ENCODE measurements around the gene ATF6. TPM values are rescaled to one million over a fixed set of nuclear protein-coding genes. Genes with fewer than 3 reads are reported as not detected.

The ATF6 gene
- total and polyA plus RNA-seq, 9 of the 15 experiments (the other 6 are each of a cell fraction or from before 2014, with no cell fraction given) = 11.7 to 32.4 (median 20.4) TPM

DNA sequence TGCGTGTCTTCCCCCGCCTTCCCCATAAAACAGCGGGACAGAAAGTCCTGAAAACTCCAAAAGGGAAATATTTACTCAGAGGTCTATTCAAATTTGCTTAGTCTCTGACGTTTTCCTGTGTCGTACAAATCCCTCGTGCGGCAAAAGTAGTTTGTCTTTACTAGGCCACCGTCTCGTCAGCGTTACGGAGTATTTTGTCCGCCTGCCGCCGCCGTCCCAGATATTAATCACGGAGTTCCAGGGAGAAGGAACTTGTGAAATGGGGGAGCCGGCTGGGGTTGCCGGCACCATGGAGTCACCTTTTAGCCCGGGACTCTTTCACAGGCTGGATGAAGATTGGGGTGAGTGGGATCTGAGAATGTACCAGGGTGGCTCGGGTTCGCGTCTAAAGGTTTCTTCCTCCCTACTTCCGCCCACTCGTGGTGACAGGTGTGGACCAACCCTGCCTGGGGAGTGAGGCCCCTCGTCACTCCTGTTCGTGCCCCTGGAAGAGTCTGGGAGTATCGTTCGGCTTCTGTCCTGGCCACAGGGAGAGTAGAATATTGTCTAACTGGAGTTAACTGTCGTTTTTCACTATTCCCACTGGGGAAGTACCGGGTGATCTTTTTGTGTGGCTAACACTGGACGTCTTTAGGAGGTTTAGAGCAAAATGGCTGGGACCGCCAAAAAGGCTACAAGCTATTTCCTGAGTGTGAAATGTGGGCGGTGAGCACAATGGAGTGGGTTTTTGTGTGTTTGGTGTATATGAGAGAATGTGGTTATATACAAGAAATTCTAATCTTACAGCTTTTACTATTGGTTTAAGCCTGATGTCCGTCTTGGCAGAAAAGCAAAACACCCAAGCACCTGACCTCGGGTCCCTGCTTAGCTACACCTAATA, at the start of gene ATF6 (continued):
- TF ChIP-seq, protein P1, sequence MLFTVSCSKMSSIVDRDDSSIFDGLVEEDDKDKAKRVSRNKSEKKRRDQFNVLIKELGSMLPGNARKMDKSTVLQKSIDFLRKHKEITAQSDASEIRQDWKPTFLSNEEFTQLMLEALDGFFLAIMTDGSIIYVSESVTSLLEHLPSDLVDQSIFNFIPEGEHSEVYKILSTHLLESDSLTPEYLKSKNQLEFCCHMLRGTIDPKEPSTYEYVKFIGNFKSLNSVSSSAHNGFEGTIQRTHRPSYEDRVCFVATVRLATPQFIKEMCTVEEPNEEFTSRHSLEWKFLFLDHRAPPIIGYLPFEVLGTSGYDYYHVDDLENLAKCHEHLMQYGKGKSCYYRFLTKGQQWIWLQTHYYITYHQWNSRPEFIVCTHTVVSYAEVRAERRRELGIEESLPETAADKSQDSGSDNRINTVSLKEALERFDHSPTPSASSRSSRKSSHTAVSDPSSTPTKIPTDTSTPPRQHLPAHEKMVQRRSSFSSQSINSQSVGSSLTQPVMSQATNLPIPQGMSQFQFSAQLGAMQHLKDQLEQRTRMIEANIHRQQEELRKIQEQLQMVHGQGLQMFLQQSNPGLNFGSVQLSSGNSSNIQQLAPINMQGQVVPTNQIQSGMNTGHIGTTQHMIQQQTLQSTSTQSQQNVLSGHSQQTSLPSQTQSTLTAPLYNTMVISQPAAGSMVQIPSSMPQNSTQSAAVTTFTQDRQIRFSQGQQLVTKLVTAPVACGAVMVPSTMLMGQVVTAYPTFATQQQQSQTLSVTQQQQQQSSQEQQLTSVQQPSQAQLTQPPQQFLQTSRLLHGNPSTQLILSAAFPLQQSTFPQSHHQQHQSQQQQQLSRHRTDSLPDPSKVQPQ (CRISPR knock-in tag; IDR thresholded peaks at IDR 0.05; ENCODE audit: borderline replicate concordance) = no peak
- TF ChIP-seq MEF2A (IDR thresholded peaks at IDR 0.05; ENCODE audit: control insufficient read depth, low read depth, low read length) = no peak
- no peak for TF ChIP-seq RFX1 (IDR thresholded peaks at IDR 0.05)
- no peak for TF ChIP-seq NFE2L1 (tag; IDR thresholded peaks at IDR 0.05; ENCODE audit: borderline replicate concordance, low read depth)
- TF ChIP-seq, protein P2, sequence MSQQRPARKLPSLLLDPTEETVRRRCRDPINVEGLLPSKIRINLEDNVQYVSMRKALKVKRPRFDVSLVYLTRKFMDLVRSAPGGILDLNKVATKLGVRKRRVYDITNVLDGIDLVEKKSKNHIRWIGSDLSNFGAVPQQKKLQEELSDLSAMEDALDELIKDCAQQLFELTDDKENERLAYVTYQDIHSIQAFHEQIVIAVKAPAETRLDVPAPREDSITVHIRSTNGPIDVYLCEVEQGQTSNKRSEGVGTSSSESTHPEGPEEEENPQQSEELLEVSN (IDR thresholded peaks at IDR 0.05; ENCODE audit: borderline replicate concordance in 1 of 2, extremely low read depth in 1 of 2, insufficient read depth in 1 of 2, insufficient read length in 1 of 2, low read depth in 1 of 2, low read length in 1 of 2, poor library complexity in 1 of 2, severe bottlenecking in 1 of 2) = peak in 1 of 2 experiments; percentile 53
- TF ChIP-seq, protein P3, sequence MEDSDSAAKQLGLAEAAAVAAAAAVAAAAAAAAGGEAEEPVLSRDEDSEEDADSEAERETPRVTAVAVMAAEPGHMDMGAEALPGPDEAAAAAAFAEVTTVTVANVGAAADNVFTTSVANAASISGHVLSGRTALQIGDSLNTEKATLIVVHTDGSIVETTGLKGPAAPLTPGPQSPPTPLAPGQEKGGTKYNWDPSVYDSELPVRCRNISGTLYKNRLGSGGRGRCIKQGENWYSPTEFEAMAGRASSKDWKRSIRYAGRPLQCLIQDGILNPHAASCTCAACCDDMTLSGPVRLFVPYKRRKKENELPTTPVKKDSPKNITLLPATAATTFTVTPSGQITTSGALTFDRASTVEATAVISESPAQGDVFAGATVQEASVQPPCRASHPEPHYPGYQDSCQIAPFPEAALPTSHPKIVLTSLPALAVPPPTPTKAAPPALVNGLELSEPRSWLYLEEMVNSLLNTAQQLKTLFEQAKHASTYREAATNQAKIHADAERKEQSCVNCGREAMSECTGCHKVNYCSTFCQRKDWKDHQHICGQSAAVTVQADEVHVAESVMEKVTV (CRISPR knock-in tag; IDR thresholded peaks at IDR 0.05) = no peak
- TF ChIP-seq FUS (optimal IDR thresholded peaks at IDR 0.05; ENCODE audit: low read depth, low read length) = no peak
- TF ChIP-seq, protein P4, sequence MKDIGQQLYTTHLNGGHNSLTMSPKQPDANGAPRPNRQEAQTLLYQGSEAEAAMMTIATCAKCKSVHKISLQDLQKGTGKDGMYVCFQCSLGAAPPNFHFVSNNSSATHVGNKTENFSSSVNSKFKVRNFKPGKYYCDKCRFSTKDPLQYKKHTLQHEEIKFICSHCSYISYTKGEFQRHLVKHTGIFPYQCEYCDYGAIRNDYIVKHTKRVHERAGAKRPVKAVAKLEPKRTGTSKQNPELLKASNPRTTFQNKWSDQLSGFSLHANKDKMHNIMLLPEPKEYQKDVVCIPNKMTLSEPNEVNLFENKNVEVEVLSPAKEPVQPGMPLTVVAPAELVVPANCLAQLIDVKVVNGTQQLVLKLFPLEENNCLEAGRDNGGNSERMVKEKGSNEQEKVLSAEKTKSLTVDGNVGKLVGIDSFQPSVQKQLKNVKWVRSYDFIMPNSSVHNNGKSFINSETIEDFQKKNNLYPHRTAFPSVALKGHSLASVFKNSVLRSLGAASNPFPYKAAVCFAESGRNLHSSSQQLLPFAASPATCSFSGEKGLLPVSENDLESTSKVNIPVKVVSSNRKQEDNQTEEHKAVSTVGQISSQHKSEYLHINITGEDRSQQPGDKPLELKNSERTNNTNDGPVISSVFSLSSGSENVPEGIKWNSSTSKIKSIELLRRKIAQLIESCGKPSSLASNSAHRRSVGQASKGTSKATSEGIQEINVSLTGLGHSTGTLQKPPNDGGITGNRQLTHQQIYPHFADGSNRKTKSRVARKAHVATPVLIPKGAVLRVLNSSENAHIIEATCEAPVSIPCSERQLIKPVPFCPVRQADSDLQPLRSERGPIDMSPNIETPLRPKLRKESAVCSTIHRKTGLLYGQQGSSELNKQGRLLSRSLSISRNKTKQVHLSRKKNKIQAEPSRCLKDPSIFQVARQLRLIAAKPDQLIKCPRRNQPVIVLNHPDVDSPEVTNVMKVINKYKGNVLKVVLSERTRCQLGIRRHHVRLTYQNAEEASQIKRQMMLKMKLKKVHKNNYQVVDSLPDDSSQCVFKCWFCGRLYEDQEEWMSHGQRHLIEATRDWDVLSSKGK (CRISPR knock-in tag; IDR thresholded peaks at IDR 0.05) = no peak
- TF ChIP-seq, protein P5, sequence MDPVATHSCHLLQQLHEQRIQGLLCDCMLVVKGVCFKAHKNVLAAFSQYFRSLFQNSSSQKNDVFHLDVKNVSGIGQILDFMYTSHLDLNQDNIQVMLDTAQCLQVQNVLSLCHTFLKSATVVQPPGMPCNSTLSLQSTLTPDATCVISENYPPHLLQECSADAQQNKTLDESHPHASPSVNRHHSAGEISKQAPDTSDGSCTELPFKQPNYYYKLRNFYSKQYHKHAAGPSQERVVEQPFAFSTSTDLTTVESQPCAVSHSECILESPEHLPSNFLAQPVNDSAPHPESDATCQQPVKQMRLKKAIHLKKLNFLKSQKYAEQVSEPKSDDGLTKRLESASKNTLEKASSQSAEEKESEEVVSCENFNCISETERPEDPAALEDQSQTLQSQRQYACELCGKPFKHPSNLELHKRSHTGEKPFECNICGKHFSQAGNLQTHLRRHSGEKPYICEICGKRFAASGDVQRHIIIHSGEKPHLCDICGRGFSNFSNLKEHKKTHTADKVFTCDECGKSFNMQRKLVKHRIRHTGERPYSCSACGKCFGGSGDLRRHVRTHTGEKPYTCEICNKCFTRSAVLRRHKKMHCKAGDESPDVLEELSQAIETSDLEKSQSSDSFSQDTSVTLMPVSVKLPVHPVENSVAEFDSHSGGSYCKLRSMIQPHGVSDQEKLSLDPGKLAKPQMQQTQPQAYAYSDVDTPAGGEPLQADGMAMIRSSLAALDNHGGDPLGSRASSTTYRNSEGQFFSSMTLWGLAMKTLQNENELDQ (CRISPR knock-in tag; IDR thresholded peaks at IDR 0.05; ENCODE audit: borderline replicate concordance) = no peak
